Heart right ventricle (tissue), 16 donors: Measurements from ENCODE around the gene SLC7A6OS. TPM values are rescaled to one million over a fixed set of nuclear protein-coding genes. Genes with fewer than 3 reads are reported as not detected.

ENCODE experiments used
- ATAC-seq, 8 donors: fragments of 200-7000 bp; cut with Tn5 transposase; one replicate each; pipeline ENCODE4 v1.9.1; 2020; ENCODE audit warnings: mild to moderate bottlenecking in 8 of 8, moderate library complexity in 8 of 8, moderate number of reproducible peaks in 1 of 8
- DNase-seq, 2 donors: peaks; one replicate each; pipeline ENCODE4 v3.0.0-alpha.2; 2020
- H3K27ac ChIP-seq, 10 donors: fragments of 200-600 bp; sonication (generic) in 2 of 10; one replicate each; pipeline versions ENCODE4 v1.5.0 to v1.8.0; 2020 to 2022; ENCODE audit warnings: mild to moderate bottlenecking in 3 of 10
- H3K27me3 ChIP-seq, 7 donors: fragments of 200-600 bp; one replicate each; pipeline ENCODE4 v1.8.0; 2021 to 2022; ENCODE audit warnings: mild to moderate bottlenecking in 2 of 7
- H3K36me3 ChIP-seq, 9 donors: fragments of 200-600 bp; sonication (generic) in 1 of 9; one replicate each; pipeline versions ENCODE4 v1.5.0 to v1.8.0; 2020 to 2022; ENCODE audit warnings: mild to moderate bottlenecking in 2 of 9
- H3K4me1 ChIP-seq, 9 donors: fragments of 200-600 bp; sonication (generic) in 1 of 9; one replicate each; pipeline versions ENCODE4 v1.5.0 to v1.8.0; 2020 to 2022; ENCODE audit warnings: mild to moderate bottlenecking in 4 of 9
- H3K4me3 ChIP-seq, 10 donors: fragments of 200-600 bp; sonication (generic) in 2 of 10; one replicate each; pipeline versions ENCODE4 v1.5.0 to v1.8.0; 2020 to 2022; ENCODE audit warnings: mild to moderate bottlenecking in 7 of 10, moderate library complexity in 2 of 10
- H3K9me3 ChIP-seq, 11 donors: fragments of 200-600 bp in 10 of 11; sonication (generic) in 2 of 11; one replicate each; pipeline versions ENCODE4 v1.5.0 to v1.8.0; 2013 to 2022; ENCODE audit warnings: mild to moderate bottlenecking in 2 of 11, control low read depth in 1 of 11, moderate library complexity in 1 of 11
- WGBS, 2 donors: extraction: QIAGEN DNeasy Blood & Tissue Kit; methylation state at CpG; one replicate each; pipeline ENCODE4 v1.1.7; 2013; ENCODE audit warnings: inconsistent platforms in 1 of 2; 5-methylcytosine and 5-hydroxymethylcytosine counted together
- intact Hi-C, 10 donors: fragments of 100-400 bp; cut with DNase I; formaldehyde crosslinking; loops; one replicate each; pipeline versions ENCODE4 v1.11.1 to v1.14.2; 2022
- long read RNA-seq, 3 donors: library from polyadenylated mRNA; unstranded; transcript quantifications; one replicate each; pipeline ENCODE4 v2.0.0, GENCODE V29; 2020 to 2021
- polyA plus RNA-seq, 2 donors: library from polyadenylated mRNA; stranded (reverse); fragments of 200-250 nt; gene quantifications; one replicate each; pipeline ENCODE4 v1.2.3, GENCODE V29; 2013
- total RNA-seq, 10 donors: library from RNA; stranded (reverse); fragmentation: NEBNext Ultra II Directional in 3 of 10; extraction: Animal tissue kit (Norgen Biotek cat#: 25700) in 3 of 10; gene quantifications; one replicate each; pipeline versions ENCODE4 v1.2.1 to v1.2.4, GENCODE V29; 2021 to 2023
- TF ChIP-seq, protein P1 (sequence below), 9 donors: fragments of 200-600 bp; sonication (generic) in 2 of 9; IDR thresholded peaks; one replicate each; pipeline versions ENCODE4 v1.5.0 to v1.8.0; 2021 to 2022; ENCODE audit warnings: antibody characterized with exemption in 9 of 9, mild to moderate bottlenecking in 5 of 9, moderate library complexity in 1 of 9
- donor health status: Arrhythmogenic right ventricular cardiomyopathy.
- donor health status: ischemic (EF 13 %, LVEDD 7.1; RV severe dilation, severe dysfunction).
- donor health status: healthy with polysubstance abuse.
- donor health status: DM: no; HTN: yes; CAD: no.
- donor health status: DM: no; HTN: no; CAD: no.
- donor health status: ischemic (EF 25% LVEDD 6.9; RV normal size, moderate dysfunction).
- donor health status: ischemic (EF 25% LVEDD 5.7; RV mildly dilated, moderate dysfunction).
- donor health status: healthy.
- donor health status: DM: yes; HTN: yes; CAD: no.
- donor health status: Ischemic cardiomyopathy.
- donor health status: ischemic (EF 35%, LVEDD 5.7; RV mildly dilated, moderate dysfunction).
- donor health status: nonischemic (EF 11% LVEDD 7.7; RV severe dilation, severe dysfunction).
- donor health status: DM: yes; HTN: yes; CAD: no.
- donor health status: PGD.
- donor health status: ischemic (EF 29% LVEDD 5.4; RV normal size, mild dysfunction).
- donor health status: nonischemic (EF 23%, LVEDD 6.1; RV moderate dilation, normal function).

SLC7A6OS gene
- 10 to 100 TPM in 9 of 10 donors, 1 to 10 TPM in 1; 9.9 to 14.4 (median 12.8) TPM for total RNA-seq
- 1 to 10 TPM; 7.3 to 9.6 TPM for polyA plus RNA-seq
- long read RNA-seq, donor 1, full-length matches to known transcripts, result 20 of 25 reads
- long read RNA-seq, donor 1, partial matches to known transcripts, result 1 of 25 reads
- long read RNA-seq, donor 1, other reads (novel, unspliced or antisense), result 4 of 25 reads
- long read RNA-seq, donor 2, full-length matches to known transcripts, result 14 of 22 reads
- long read RNA-seq, donor 2, partial matches to known transcripts, result 1 of 22 reads
- long read RNA-seq, donor 2, other reads (novel, unspliced or antisense), result 7 of 22 reads
- long read RNA-seq, donor 3, full-length matches to known transcripts, result 15 of 24 reads
- long read RNA-seq, donor 3, partial matches to known transcripts, result 2 of 24 reads
- long read RNA-seq, donor 3, other reads (novel, unspliced or antisense), result 7 of 24 reads

DNA sequence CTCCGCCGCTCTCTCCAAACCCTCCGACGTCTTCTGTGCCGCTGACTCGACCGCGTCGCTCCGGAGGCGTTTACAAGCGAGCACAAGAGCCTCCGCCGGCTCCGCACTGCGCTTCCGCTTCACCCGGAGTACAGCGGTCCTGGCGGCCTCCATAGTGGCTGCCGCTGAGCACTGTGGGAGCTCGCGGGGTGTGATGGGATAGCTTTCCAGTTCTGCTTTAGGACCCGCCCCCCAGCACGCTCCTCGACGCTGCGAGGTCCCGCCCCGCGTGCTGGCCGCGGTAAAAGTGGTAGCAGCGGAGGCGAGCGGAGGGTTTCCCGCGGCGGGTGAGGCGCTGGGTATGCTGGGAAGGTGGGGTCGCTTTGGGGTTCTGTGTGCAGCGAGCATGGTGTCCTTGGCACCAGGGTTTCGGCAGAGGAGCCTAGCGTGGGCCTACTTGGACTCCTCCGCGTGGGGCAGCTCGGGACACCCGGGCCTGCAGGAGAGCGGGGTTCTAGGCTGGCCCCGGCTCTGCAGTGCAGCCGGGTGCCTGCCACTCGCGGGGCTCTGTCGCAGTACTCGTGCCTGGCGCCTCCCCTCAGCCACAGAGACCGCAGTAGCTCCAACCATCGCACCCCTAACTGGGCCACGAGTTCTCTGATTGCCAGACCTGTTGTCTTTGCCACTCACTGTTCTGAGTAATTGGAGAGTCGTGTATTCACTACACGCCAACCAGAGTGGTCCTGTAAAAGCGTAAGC is at the start of gene SLC7A6OS, which contains the start of gene PRMT7:
Gene SLC7A6OS (minus strand): TSS at position 173 of the 738 bp plus-strand sequence. CDS start 20 bp downstream, at position 153.
Gene PRMT7 (plus strand): TSS at position 246 of the 738 bp plus-strand sequence. CDS start 4,961 bp downstream, outside the sequence.
- intact Hi-C loops, result loop anchor here in 7 of 10 donors (2.0 to 5.0 kb wide), 3 partner anchors 22 to 49 kb away; partner anchors contain the start of gene SLC7A6 (in 7 of the 7)
- Histone ChIP-seq H3K4me3 (peak within 1 kb of the TSS; percentile 68 to 98 (median 91)), H3K9me3 (no peaks in the 10 kb centered on the region), H3K4me1 (peaks cover 12 to 45% (median 34%) of the 10 kb centered on the region in 9 donors), H3K36me3 (peaks cover 0 to 68% (median 18%) of the 10 kb centered on the region in 9 donors), H3K27me3 (no peaks in the 10 kb centered on the region), H3K27ac (peak within 1 kb of the TSS; percentile 3 to 90 (median 84))
- DNase-seq (peak; percentile 88 to 90), ATAC-seq (peak; percentile 100)
- TF ChIP-seq, protein P1, sequence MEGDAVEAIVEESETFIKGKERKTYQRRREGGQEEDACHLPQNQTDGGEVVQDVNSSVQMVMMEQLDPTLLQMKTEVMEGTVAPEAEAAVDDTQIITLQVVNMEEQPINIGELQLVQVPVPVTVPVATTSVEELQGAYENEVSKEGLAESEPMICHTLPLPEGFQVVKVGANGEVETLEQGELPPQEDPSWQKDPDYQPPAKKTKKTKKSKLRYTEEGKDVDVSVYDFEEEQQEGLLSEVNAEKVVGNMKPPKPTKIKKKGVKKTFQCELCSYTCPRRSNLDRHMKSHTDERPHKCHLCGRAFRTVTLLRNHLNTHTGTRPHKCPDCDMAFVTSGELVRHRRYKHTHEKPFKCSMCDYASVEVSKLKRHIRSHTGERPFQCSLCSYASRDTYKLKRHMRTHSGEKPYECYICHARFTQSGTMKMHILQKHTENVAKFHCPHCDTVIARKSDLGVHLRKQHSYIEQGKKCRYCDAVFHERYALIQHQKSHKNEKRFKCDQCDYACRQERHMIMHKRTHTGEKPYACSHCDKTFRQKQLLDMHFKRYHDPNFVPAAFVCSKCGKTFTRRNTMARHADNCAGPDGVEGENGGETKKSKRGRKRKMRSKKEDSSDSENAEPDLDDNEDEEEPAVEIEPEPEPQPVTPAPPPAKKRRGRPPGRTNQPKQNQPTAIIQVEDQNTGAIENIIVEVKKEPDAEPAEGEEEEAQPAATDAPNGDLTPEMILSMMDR (IDR thresholded peaks at IDR 0.05), result peak in 4 of 9 donors; percentile 31 to 67 (median 56)
- WGBS, 2 donors, result 0 to 1% methylated on average over 62 of the region's 62 CpGs

DNA sequence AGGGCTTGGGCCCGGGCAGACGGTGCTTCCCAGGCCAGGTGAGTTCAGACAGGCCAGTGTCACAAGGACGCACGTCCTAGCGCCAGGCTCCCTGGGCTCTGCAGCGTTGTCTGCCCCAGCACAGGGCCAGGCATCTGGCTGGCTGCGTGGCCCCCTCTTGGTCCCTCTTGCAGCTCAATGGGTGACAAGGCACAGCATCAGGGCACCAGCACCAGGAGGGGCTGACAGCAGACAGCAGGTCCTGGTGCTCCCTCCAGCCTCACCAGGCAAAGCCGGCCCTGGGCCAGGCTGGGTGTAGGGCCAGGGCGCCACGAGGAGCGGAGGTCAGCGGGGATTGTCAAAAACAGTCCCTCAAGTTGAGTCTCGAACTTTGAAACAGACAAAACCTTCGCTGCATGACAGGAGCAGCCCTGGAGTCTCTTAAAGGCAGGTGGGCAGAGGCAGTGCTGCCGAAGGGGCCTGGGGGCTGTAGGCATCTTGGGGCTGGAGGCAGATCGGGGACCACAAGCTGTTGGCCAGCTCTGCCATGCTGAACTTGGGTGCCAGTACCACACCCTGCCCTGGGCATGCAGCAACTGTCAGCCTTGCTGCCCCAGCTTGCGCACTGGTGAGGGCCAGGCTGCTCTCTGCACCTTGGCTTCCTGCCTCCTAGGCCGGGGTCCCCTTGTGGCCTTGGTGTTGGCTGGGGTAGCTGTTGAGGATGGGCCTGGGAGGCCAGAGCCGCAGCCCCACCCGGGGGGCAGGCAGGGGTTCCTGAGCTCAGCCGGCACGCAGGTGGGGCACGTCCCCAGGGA is 48.8 kb upstream of the SLC7A6OS start:
- Histone ChIP-seq H3K36me3 (peaks cover 0 to 59% (median 33%) of the 10 kb centered on the region in 9 donors), H3K27me3 (peaks cover 0 to 11% (median 0%) of the 10 kb centered on the region in 7 donors), H3K27ac (no peak overlapping the region), H3K9me3 (no peaks in the 10 kb centered on the region), H3K4me1 (peaks cover 0 to 25% (median 0%) of the 10 kb centered on the region in 9 donors), H3K4me3 (no peak overlapping the region)
- intact Hi-C loops, result loop anchor here in 1 of 10 donors (10.0 kb wide), 1 partner anchor 145 kb away; no protein-coding TSS in a partner anchor
- DNase-seq, result no peak
- WGBS, 2 donors, result 80 to 86% methylated on average over 23 of the region's 23 CpGs
- TF ChIP-seq, protein P1 (IDR thresholded peaks at IDR 0.05), result no peak
- ATAC-seq, result no peak

DNA sequence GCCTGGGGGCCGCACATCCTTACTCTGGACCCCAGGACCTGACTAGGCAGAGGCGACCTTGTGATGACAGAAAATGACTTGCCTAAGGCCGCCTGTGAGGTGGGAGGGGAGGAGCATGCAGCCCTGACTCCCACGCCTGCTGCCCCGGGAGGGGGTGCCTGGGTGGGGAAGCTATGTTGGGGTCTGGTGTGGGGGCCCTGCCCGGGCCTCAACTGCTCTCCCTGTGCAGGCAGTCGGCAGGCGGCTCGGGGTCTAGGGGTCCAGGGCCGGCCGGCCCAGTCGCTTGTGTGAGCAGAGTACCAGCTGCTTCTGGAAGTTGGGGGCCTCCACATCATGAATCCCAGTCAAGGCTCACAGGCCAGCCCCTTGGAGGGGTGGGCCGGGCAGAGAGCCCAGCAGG is 48.2 kb upstream of the SLC7A6OS start:
- TF ChIP-seq, protein P1 (IDR thresholded peaks at IDR 0.05), result no peak
- intact Hi-C loops, result no loop called here
- H3K4me3 ChIP-seq, result no peak overlapping the region
- H3K27ac ChIP-seq, result no peak overlapping the region
- ATAC-seq, result peak in 1 of 8 donors; percentile 2
- no peak for DNase-seq
- H3K36me3 ChIP-seq, result peaks cover 0 to 66% (median 36%) of the 10 kb centered on the region in 9 donors
- no peaks in the 10 kb centered on the region for H3K9me3 ChIP-seq
- WGBS, 2 donors, result 88 to 89% methylated on average over 13 of the region's 13 CpGs
- peaks cover 0 to 5% (median 0%) of the 10 kb centered on the region in 7 donors for H3K27me3 ChIP-seq
- H3K4me1 ChIP-seq, result peaks cover 0 to 19% (median 0%) of the 10 kb centered on the region in 9 donors
